ENCODE data around the gene TRIM41. TPM values are rescaled to one million over a fixed set of nuclear protein-coding genes. Genes with fewer than 3 reads are reported as not detected.
A peak's percentile ranks its signal among the peaks of the same experiment; 100 is the strongest.

TRIM41 gene
- polyA plus RNA-seq, 1 donor from 2014 or later: 32.1 TPM

DNA sequence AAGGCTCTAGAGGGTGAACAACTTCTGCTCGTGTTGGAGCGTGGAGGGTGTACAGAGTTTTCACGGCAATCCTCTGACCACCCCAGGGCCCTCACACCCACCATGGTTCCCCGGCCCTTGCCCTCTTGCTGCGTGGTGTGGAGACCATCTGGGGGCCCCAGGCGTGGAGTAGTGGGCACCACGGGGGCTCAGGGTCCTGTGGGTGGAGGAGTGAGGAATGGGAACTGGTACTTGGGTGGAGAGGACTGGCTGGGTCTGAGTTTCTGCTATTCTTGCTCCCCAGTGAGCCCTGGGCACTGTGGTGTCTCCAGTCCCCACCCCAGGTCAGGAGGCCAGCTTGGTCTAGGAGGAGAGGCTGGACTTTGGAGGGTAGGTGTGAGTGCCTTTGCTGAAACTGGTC, 59.8 kb downstream of the TRIM41 start:
- H3K4me3 ChIP-seq (ENCODE audit: low read length): peak overlapping the region; percentile 78
- TF ChIP-seq, protein P1, sequence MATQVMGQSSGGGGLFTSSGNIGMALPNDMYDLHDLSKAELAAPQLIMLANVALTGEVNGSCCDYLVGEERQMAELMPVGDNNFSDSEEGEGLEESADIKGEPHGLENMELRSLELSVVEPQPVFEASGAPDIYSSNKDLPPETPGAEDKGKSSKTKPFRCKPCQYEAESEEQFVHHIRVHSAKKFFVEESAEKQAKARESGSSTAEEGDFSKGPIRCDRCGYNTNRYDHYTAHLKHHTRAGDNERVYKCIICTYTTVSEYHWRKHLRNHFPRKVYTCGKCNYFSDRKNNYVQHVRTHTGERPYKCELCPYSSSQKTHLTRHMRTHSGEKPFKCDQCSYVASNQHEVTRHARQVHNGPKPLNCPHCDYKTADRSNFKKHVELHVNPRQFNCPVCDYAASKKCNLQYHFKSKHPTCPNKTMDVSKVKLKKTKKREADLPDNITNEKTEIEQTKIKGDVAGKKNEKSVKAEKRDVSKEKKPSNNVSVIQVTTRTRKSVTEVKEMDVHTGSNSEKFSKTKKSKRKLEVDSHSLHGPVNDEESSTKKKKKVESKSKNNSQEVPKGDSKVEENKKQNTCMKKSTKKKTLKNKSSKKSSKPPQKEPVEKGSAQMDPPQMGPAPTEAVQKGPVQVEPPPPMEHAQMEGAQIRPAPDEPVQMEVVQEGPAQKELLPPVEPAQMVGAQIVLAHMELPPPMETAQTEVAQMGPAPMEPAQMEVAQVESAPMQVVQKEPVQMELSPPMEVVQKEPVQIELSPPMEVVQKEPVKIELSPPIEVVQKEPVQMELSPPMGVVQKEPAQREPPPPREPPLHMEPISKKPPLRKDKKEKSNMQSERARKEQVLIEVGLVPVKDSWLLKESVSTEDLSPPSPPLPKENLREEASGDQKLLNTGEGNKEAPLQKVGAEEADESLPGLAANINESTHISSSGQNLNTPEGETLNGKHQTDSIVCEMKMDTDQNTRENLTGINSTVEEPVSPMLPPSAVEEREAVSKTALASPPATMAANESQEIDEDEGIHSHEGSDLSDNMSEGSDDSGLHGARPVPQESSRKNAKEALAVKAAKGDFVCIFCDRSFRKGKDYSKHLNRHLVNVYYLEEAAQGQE (IDR thresholded peaks at IDR 0.05; ENCODE audit: borderline replicate concordance): no peak
- TF ChIP-seq EP300 (conservative IDR thresholded peaks at IDR 0.05; ENCODE audit: poor library complexity, severe bottlenecking) (no peak), EZH2 (IDR thresholded peaks at IDR 0.05; ENCODE audit: borderline replicate concordance, insufficient read depth, low read length, poor library complexity, severe bottlenecking) (no peak), POLR2AphosphoS5 (IDR thresholded peaks at IDR 0.05) (no peak), MXI1 (conservative IDR thresholded peaks at IDR 0.05; ENCODE audit: poor library complexity, severe bottlenecking) (no peak), SMC3 (conservative IDR thresholded peaks at IDR 0.05; ENCODE audit: poor library complexity) (no peak), RAD21 (conservative IDR thresholded peaks at IDR 0.05) (no peak), TAF1 (IDR thresholded peaks at IDR 0.05; ENCODE audit: low read depth) (no peak)
- TF ChIP-seq, protein P2, sequence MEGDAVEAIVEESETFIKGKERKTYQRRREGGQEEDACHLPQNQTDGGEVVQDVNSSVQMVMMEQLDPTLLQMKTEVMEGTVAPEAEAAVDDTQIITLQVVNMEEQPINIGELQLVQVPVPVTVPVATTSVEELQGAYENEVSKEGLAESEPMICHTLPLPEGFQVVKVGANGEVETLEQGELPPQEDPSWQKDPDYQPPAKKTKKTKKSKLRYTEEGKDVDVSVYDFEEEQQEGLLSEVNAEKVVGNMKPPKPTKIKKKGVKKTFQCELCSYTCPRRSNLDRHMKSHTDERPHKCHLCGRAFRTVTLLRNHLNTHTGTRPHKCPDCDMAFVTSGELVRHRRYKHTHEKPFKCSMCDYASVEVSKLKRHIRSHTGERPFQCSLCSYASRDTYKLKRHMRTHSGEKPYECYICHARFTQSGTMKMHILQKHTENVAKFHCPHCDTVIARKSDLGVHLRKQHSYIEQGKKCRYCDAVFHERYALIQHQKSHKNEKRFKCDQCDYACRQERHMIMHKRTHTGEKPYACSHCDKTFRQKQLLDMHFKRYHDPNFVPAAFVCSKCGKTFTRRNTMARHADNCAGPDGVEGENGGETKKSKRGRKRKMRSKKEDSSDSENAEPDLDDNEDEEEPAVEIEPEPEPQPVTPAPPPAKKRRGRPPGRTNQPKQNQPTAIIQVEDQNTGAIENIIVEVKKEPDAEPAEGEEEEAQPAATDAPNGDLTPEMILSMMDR (IDR thresholded peaks at IDR 0.05; ENCODE audit: poor library complexity, severe bottlenecking): no peak
- no peaks in the 10 kb centered on the region for H3K36me3 ChIP-seq (ENCODE audit: insufficient read depth, low read length)
- H3K9me3 ChIP-seq (ENCODE audit: low read length): no peaks in the 10 kb centered on the region
- no peaks in the 10 kb centered on the region for H3K27me3 ChIP-seq (ENCODE audit: insufficient read depth, low read depth, low read length)
- no peaks in the 10 kb centered on the region for H3K9me2 ChIP-seq (ENCODE audit: insufficient read depth, low read length)
- no peak overlapping the region for H3K9ac ChIP-seq (ENCODE audit: low read length)
- H3K27ac ChIP-seq (ENCODE audit: low read length): no peak overlapping the region
- peaks cover 13% of the 10 kb centered on the region for H3K79me2 ChIP-seq (replicated peaks; ENCODE audit: insufficient read depth, low read length)
- no peaks in the 10 kb centered on the region for H4K20me1 ChIP-seq (ENCODE audit: insufficient read depth)
- H3K4me2 ChIP-seq (ENCODE audit: low read length): no peak overlapping the region
- no peaks in the 10 kb centered on the region for H3F3A ChIP-seq (ENCODE audit: insufficient read depth, low read length, poor library complexity, severe bottlenecking)
- H2AFZ ChIP-seq (ENCODE audit: low read depth, low read length): no peak overlapping the region

DNA sequence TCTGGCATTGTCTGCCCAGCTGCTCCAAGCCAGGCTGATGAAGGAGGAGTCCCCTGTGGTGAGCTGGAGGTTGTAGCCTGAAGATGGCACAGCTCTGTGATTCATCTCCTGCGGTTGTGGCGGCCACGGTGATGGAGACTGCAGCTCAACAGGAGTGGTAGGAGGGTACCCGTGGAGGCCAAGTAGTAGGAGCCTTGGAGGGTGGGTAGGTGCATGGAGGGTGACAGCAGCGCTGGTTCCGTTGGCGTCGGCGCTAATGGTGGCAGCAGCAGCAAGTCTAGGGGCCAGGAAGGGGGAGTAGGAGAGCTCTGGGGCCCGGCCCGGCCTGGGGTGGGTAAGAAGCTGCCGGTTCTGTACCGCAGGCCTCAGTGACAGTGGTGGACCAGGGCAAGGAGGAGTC, 60.3 kb downstream of the TRIM41 start:
- Histone ChIP-seq H2AFZ (ENCODE audit: low read depth, low read length) (no peak overlapping the region), H3K79me2 (replicated peaks; ENCODE audit: insufficient read depth, low read length) (peaks cover 13% of the 10 kb centered on the region)
- TF ChIP-seq EP300 (conservative IDR thresholded peaks at IDR 0.05; ENCODE audit: poor library complexity, severe bottlenecking) (no peak), EZH2 (IDR thresholded peaks at IDR 0.05; ENCODE audit: borderline replicate concordance, insufficient read depth, low read length, poor library complexity, severe bottlenecking) (no peak), TAF1 (IDR thresholded peaks at IDR 0.05; ENCODE audit: low read depth) (no peak), RAD21 (conservative IDR thresholded peaks at IDR 0.05) (no peak), SMC3 (conservative IDR thresholded peaks at IDR 0.05; ENCODE audit: poor library complexity) (no peak), POLR2AphosphoS5 (IDR thresholded peaks at IDR 0.05) (no peak), MXI1 (conservative IDR thresholded peaks at IDR 0.05; ENCODE audit: poor library complexity, severe bottlenecking) (no peak)
- TF ChIP-seq, protein P2 (IDR thresholded peaks at IDR 0.05; ENCODE audit: poor library complexity, severe bottlenecking): no peak
- TF ChIP-seq, protein P1 (IDR thresholded peaks at IDR 0.05; ENCODE audit: borderline replicate concordance): no peak

More for the DNA sequence above, 60.3 kb downstream of the TRIM41 start:
- Histone ChIP-seq H3K4me3 (ENCODE audit: low read length) (peak overlapping the region; percentile 78), H4K20me1 (ENCODE audit: insufficient read depth) (no peaks in the 10 kb centered on the region), H3K27me3 (ENCODE audit: insufficient read depth, low read depth, low read length) (no peaks in the 10 kb centered on the region), H3K36me3 (ENCODE audit: insufficient read depth, low read length) (no peaks in the 10 kb centered on the region), H3F3A (ENCODE audit: insufficient read depth, low read length, poor library complexity, severe bottlenecking) (no peaks in the 10 kb centered on the region), H3K9ac (ENCODE audit: low read length) (no peak overlapping the region), H3K9me2 (ENCODE audit: insufficient read depth, low read length) (no peaks in the 10 kb centered on the region), H3K4me2 (ENCODE audit: low read length) (no peak overlapping the region), H3K27ac (ENCODE audit: low read length) (no peak overlapping the region), H3K9me3 (ENCODE audit: low read length) (no peaks in the 10 kb centered on the region)

All from neural cell (in vitro differentiated cells).